ENCODE results near the gene PAPPA2. TPM values are rescaled to one million over a fixed set of nuclear protein-coding genes. Genes with fewer than 3 reads are reported as not detected.

The PAPPA2 gene
- total RNA-seq, 1 donor from 2014 or later, result 6.1 TPM

DNA sequence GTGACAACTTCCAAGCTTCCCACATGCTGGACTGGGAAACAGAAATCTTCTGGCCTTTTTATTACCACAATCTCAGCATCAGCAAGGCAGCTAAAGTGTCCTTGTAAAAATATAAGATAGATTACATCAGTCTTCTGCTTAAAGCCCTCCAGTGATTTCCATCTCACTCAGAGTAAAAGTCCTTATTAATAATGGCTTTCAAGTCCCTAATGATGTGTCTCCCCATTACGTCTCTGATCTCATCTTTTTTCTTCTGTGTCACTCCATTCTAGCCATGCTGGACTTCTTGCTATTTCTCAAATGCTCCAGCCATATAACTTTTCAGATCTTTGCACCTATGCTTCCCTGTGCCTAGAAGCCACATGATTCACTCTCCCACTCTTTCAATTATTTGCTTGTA, 22.1 kb downstream of the PAPPA2 start:
- FAIRE-seq (no peak), DNase-seq (ENCODE audit: low spot score in 2 of 2) (no peak)

DNA sequence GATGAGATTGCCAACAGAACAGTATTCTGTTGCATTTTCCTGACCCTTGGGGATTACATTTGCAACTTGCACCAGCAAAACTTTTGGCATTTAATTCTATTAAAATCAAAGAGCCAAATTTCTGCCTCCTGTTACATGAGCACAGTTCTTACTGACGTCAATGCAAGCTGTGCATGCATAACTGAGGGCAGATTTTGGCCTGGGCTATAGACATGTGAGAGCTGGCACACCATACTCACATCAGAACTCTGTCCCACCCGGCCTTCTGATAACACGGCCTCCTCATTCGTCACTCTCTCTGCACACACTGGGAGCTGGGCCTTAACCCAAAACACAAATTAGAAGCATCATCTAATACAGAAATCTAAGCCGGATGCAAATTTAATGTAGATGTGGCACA, 31.5 kb downstream of the PAPPA2 start:
- FAIRE-seq (no peak), DNase-seq (ENCODE audit: low spot score in 2 of 2) (no peak)

DNA sequence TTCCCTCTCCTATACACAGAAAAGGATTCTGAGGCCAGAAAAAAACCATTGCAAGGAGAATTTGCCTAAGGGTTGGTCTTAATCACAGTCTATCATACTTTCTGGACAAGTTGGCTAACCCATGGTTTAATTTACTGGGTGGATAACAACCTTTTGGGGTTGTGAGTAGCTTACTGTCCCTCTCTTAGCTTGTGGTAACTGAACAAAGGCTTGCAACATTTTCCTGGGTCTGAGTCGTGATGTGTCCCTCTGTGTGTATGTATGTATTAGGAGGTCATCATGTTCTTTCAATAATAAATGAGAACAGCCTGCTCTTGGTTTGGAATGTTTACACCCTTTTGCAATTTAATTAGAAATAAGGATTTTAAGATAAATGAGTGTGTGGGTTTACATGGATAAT, 36.7 kb downstream of the PAPPA2 start:
- no peak for FAIRE-seq
- no peak for DNase-seq (ENCODE audit: low spot score in 2 of 2)

DNA sequence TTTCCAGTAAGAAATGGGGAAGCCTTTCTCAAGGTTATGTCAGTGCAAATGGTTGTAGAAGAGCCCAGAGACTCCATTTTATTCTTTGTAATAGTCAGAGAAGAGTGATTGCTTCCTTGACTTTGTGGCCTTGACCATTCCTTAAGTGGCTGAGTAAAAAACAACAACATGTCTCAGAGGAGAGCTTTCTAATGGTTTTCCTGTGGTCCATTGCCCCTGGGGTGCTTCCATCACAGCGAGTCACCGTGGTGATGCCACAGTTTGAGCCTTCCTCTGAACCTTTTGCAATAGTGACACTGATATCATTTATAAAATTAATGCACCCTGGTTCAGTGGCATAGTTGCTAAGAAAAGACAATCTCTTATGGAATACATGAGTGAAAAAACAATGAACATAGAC, 38.6 kb downstream of the PAPPA2 start:
- FAIRE-seq, result no peak

DNA sequence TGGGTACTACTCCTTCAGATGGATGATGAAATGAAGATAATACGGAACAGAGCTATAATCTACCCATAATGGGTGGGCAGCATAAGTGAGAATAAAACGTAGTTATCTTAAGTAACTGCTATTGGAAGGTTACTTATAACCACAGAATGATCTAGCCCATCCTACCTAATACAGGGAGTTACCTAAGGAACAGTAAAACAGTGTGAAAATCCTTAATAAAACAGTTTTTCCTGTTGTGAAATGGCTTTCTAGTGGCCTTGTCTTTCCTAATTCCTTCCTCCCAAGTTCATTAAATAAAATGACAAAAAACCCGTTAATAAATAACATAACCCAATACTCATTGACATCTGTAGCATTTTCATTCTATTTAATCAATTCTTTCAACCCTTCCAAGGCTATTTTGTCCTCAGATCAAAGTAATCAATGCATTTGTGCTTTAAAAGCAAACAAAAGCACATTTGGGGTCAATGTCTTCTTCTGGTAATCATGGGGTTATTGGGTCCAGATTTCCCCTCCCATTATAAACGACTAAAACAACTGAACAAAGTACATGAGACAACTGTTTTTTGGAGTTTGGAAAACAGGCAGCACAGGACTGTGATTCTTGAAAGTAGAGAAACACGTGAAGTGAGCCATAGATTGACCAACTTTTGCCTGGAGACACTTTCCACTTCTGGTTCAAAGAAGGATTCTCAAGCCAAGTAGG, 42.0 kb downstream of the PAPPA2 start:
- no peak for FAIRE-seq
- no peak for DNase-seq (ENCODE audit: low spot score in 2 of 2)

More for the DNA sequence above, 38.6 kb downstream of the PAPPA2 start:
- no peak for DNase-seq (ENCODE audit: low spot score in 2 of 2)

DNA sequence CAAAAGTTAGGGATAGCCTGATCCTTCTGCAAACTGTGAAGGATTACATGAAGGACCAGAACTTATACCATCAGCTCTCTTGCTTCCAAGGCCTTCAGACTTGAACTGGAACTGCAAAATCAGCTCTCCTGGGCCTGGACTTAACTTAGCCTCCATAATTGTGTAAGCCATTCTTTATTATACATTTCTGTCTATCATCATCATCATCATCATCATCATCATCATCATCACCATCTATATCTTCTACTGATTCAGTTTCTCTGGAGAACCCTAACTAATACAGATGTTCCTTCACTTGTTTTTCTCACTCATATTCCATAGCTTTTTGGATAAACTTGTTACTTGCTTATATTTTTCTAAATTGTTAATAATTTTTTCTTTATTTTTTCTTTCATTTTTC, 50.0 kb downstream of the PAPPA2 start:
- FAIRE-seq (no peak), DNase-seq (ENCODE audit: low spot score in 2 of 2) (no peak)

DNA sequence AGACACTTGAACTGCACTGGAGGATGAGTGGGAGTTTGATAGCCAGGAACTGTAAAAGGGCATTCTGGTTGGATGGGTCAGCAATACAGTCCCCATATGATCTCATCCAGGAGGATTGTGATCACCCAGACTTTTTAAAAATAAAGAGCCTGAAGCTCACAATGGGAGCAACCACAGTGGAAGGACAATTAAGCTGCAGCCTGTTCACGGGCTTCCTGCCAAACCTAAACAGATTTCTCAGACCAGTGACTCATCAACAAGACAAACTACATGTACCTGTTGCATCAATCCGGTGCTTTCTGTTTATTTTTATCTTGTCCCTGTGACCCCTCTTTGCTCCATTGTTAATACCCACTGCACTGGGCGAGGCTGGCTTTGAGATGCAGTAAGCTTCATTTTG, 52.3 kb downstream of the PAPPA2 start:
- no peak for FAIRE-seq
- no peak for DNase-seq (ENCODE audit: low spot score in 2 of 2)

DNA sequence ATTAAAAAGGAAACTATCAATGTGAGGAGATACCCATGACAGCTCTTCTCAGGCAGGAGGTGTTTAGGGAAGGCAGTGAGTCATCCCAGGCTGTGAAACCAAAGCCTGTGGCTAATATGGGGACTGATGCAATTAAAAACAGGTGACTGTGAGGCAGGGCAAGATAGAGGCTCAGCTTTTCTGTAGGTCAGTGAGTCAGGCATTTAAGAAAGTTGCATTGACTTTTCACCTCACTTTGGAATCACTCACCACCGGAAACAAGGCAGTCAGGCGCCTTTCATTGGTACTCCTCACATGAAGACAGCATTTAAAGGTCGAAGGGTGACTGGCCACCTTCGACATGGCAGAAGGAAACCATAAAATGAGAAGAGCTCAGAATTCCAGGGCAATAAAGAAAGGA, 54.5 kb downstream of the PAPPA2 start:
- no peak for DNase-seq (ENCODE audit: low spot score in 2 of 2)
- FAIRE-seq, result no peak

DNA sequence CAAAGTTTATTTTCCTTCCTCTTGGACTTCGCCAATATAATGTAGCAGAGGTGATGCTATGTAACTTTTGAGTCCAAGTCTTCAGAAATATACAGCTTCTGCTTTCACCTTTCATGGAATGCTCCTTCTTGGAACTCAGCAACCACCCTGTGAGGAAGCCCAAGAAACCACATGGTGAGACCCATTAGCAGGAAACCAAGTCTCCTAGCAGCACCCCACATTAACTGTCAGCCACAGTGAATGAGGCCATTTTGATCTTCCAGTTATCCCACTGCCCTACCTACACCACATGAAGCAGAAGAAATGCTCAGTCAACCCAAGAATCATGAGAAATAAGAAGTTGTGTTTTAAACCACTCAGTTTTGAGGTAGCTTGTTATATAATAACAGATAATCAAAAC, 58.2 kb downstream of the PAPPA2 start:
- no peak for FAIRE-seq

DNA sequence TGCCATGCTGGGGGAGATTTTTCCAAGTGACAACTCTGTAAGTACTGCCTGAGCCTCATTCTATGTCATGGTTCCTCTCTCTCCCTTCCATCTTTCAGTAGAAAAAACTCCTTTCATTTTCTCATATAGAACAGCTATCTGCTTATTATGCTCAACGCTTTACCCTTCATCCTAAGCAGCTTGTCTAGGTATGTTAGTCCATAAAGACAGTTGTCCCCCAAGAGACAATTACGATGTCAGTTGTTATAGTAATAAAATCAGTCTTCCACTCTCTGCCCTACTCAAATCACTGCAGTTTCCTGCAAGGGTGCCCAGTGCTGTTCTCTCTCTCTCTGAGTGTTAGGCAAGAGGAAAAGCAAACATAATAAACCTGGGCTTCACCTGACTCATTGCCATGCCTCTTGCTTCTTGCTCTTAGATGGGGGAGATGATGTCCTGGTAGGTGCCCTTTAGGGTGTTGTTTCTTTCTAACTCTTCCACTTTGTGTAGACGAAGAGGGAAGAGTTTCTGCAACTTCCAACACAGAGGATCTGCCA, 59.4 kb downstream of the PAPPA2 start:
- DNase-seq (ENCODE audit: low spot score in 2 of 2) (no peak), FAIRE-seq (no peak)

More for the DNA sequence above, 58.2 kb downstream of the PAPPA2 start:
- no peak for DNase-seq (ENCODE audit: low spot score in 2 of 2)

DNA sequence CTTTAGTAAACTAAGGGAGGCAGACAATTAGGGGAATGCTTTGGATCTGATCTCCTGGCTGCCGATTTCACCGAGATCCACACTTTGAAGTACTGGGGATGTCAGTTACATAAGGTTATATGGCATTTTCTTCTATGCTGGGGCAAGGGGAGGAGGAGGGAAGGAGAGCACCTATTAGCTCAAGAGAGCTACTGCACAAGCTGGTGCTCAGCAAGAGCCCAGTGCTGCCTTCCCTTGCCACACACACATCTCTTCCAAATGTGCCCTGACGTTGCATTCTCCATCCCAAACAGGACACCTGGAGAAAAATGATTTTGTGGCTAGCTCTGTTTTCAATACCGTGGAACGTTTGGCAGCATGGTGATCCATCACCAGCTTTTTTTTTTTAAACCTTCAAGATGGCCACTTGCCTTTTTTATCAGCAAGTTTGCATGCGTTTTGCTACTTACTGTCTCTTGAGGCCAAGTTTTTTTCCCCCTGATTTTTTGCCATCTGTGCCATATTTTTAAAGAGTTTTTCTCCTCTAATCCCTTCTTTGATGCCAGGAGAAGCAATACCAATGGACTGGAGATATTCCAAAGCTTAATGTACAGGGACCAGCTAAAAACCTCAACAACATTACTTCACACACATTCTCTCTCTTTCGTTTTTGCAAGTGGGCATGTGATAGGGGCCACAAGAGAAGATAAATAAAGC, 66.6 kb downstream of the PAPPA2 start:
- DNase-seq (ENCODE audit: low spot score in 2 of 2) (no peak), FAIRE-seq (no peak)

DNA sequence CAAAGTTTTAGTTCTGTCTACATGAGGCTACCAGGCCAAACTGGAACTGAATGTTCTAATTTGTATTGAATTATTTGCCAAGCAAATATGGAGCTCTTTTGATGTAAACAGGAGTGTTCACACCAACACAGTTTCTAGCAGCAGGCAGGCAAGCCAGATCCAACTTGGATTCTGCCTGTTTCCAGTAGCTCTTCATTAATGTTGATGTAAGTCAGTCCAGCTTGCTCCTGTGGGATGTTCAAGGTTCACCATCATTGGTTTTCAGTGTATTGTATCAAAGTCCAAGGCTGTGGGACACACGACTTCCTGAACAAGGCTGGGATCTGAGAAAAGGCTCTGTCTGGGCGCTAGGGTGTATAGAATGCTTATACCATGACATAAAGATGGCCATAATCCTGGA, 68.1 kb downstream of the PAPPA2 start:
- FAIRE-seq, result no peak
- DNase-seq (ENCODE audit: low spot score in 2 of 2), result no peak

DNA sequence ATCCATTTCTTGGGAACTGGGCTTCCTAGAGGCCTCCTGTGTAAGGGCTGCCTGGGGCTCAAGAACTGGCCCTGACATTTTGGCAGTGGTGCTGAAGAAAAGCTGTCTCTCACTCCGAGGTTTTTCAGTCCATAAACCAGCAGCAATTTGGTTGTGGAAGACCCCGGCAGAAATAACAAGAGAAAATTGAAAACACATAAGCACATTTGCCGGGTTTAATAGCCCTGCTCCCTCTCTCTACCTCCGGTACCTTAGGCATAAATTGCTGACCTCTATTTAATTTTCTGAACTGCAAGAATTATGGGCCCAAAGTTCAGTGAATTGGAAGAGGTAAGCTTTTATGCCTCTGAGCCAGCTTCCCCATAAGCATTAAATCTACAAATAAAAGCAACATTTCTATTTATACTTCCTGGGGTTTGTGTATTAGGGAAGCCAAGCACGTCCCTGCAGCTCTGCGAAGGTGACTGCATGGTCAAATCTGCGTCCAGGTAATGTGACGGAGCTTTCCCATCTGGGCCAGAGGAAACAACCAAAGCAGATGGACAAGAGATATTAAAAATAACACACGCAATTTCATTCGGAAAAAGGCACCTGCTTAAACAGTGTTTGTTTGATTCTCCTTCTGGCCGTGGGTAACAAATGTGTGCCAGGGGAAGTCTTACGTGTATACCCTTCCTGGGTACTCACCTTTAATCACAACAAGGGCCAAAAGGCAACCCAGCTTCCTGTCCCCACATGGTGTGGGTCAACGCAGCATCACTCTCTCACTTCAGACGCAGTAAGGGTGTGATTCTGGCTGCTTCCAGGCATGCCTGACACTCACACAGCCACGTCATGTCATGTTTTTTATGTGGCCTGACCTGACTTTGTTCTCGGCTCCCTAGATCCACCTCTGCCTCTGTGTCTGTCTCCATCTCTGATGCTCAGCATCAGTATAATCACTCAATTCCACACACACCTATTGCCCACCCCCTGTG, 69.2 kb downstream of the PAPPA2 start:
- no peak for DNase-seq (ENCODE audit: low spot score in 2 of 2)
- FAIRE-seq, result no peak

DNA sequence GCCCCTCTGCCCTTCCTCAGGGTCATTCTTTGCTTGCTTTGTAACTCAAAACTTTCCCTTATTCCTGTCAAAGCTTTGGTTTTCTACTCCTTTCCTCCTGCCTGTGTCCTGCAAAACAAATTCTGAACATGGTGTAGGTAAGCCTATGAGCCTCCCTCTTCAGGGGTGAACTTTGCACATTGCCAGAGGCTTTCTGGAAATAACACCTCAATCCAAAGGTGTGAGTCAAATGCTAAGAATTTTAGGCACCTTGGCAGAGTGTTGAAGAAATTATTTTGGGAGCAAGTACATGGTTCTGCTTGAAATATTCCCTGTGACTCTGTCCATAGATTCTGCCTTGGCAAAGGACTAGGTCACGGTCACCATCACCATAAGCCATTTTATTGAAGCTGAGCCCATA, 70.0 kb downstream of the PAPPA2 start:
- FAIRE-seq, result no peak
- DNase-seq (ENCODE audit: low spot score in 2 of 2), result no peak

DNA sequence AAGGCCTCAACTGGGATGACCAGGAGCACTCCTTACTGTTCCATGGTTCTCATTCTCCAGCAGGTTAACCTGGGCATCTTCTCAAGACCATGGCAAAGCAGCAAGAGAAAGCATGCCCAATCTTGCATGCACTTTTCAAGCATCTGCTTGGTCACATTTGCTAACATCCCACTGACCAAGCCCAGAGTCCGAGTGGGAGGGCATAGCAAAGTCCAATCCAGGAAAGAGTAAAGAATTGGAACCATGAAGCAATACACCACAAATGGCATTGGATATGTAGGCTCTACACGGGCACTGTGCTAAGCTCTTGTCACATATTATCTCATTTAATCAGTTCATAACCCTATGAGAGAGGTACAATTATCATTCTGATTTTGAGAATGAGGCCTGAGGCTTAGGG, 73.6 kb downstream of the PAPPA2 start:
- DNase-seq (ENCODE audit: low spot score in 2 of 2), result no peak
- no peak for FAIRE-seq

DNA sequence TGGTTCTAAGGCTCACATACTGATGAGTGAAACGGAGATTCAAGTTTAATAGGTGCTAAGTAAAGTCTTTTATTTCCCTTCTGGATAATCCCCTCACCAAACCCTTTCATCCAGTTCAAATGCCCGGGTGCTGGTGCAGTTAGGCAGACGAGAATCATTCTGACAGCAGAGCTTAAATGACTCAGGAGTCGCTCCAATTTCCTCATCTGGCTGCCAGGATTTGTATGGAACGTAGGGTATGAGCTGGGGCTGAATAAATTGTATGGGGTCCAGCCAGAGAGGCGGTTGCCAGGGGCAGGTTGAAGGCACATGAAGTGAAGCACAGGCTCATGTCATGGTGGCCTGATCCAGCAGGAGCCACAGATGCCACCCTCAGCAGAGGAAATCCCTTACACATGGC, 76.0 kb downstream of the PAPPA2 start:
- DNase-seq (ENCODE audit: low spot score in 2 of 2) (no peak), FAIRE-seq (no peak)

DNA sequence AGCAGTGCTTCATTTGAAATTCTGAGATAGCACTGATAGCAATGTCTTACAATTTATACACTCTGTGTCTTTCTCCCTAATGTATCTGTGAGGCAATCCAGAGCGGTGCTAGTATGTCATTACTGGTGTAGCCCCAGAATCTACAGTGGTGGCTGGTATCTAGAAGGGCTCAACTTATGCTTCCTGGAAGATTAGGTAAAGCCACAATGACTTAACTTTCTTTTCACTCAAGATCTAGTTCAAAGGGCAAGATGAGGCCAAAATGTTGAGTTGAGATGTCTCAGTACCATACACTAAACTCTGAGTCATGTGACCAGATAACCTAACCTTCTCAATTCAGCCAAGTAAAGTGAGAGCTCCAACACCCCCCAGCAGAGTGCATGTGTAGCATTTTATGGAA, 77.5 kb downstream of the PAPPA2 start:
- DNase-seq (ENCODE audit: low spot score in 2 of 2), result no peak
- no peak for FAIRE-seq

DNA sequence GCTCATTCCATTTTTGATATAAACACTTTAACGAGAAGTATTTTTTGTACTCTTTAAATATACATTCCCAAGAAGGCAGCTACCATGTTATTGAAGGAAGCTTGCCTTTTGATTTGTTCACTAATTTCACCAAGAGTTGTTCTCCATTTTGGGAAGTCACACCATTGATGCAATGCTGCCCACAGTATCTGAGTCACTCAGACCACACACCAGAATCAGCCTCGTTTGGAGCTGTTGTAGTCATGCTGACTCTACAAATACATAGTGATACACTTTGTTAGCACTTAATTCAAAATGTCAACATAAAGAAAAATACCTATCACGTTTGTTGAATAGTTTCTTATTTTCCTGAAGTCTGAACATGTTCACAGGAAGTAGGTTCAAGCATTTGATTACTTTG, 78.7 kb downstream of the PAPPA2 start:
- no peak for FAIRE-seq

DNA sequence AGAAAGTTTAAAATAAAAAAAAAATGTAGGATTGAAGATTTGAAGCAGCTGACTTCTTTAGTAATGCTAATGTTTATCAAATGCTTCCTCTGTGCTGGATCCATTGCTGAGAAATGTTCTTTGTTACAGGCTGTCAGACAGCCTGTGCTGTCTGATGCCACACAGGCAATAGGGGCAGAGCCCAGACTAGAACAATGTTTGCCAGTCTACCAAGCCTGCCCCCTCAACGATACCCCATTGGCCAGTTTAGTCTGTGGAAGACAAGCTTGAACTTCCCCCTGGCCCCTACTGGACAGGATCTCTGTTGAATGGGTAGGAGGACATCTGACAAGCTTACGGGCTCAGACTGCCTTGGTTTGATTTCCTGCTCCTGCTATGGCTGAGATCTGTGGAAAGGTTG, 79.4 kb downstream of the PAPPA2 start:
- FAIRE-seq (no peak), DNase-seq (ENCODE audit: low spot score in 2 of 2) (no peak)

More for the DNA sequence above, 78.7 kb downstream of the PAPPA2 start:
- no peak for DNase-seq (ENCODE audit: low spot score in 2 of 2)

DNA sequence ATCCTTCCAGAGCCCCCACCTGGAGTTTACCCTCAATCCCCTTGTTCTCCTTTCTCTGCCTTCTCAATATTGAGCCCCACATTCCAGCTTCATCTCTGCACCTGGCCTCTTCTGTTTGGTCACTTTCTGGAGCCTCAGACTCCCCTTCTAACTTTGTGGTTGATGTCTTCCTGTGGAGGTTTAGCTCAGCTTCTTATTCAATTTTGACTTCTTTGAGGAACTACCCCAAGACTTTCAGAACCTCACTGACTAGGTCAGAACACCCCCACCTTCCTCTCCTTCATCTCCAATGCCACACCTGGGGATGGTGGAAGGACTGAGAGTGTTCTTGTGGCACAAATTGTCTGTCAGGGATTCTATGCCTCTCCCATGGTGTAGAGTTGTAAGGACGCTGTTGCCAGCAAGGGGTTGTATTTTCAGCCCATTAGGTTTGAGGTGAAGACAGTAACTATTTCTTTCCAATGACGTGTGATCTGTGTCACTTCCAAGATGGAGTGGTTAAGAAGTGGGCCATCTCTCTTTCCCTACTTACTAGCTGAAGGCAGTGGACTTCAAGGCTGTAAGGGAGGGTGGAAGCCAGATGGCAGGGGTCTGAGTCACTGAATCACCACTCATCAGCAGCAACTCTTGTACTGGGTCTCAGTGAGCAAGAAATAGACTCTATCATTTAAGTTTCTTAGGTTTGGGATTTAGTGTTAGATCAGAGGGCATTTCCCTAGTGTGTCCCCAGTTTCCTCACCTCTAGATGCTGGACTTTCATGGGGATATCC, 80.6 kb downstream of the PAPPA2 start:
- DNase-seq (ENCODE audit: low spot score in 2 of 2), result no peak
- no peak for FAIRE-seq

Data from frontal cortex (tissue), 4 donors.